GM21528 (cell line): ENCODE measurements around the gene TRPM8.
"Not testable (repeated sequence)": the region's sequence is repeated elsewhere in the genome, so short reads cannot be mapped to it uniquely, and the experiment has no call there.

Experiments
- ATAC-seq: cut with Tn5 transposase; IDR thresholded peaks from one replicate; pipeline ENCODE4 v1.9.1; 2021; ENCODE audit warnings: mild to moderate bottlenecking, moderate library complexity; ENCODE audit not compliant: unreplicated experiment, low FRiP score

The TRPM8 gene

GRCh38 chr2:233935426-233935825, 18.3 kb downstream of the TRPM8 start:
- ATAC-seq, result no peak

- ATAC-seq, result no peak
Observed at GRCh38 chr2:233936089-233936488, 18.9 kb downstream of the TRPM8 start.

- no peak for ATAC-seq
Observed at GRCh38 chr2:233938676-233939370, 21.6 kb downstream of the TRPM8 start.

GRCh38 chr2:233940376-233941276, 23.5 kb downstream of the TRPM8 start:
- no peak for ATAC-seq

GRCh38 chr2:233942731-233943130, 25.6 kb downstream of the TRPM8 start:
- ATAC-seq, result no peak

- ATAC-seq, result no peak
Observed at GRCh38 chr2:233944269-233944668, 27.1 kb downstream of the TRPM8 start.

- ATAC-seq, result no peak
Observed at GRCh38 chr2:233944722-233945121, 27.5 kb downstream of the TRPM8 start.

GRCh38 chr2:233945146-233945545, 28.0 kb downstream of the TRPM8 start:
- ATAC-seq, result no peak

GRCh38 chr2:233950078-233950825, 33.1 kb downstream of the TRPM8 start:
- ATAC-seq, result no peak

- ATAC-seq, result no peak
Observed at GRCh38 chr2:233952335-233952734, 35.2 kb downstream of the TRPM8 start.

GRCh38 chr2:233953087-233953801, 36.1 kb downstream of the TRPM8 start:
- no peak for ATAC-seq

- no peak for ATAC-seq
Observed at GRCh38 chr2:233960203-233960602, 43.0 kb downstream of the TRPM8 start.

- ATAC-seq, result no peak
Observed at GRCh38 chr2:233961905-233962304, 44.7 kb downstream of the TRPM8 start.

GRCh38 chr2:233964581-233964980, 47.4 kb downstream of the TRPM8 start:
- ATAC-seq, result no peak

- ATAC-seq, result no peak
Observed at GRCh38 chr2:233965032-233965603, 47.9 kb downstream of the TRPM8 start.

- ATAC-seq, result not testable (repeated sequence)
Observed at GRCh38 chr2:233965646-233966045, 48.5 kb downstream of the TRPM8 start.

GRCh38 chr2:233966388-233966787, 49.2 kb downstream of the TRPM8 start:
- ATAC-seq, result no peak

- ATAC-seq, result no peak
Observed at GRCh38 chr2:233967164-233967563, 50.0 kb downstream of the TRPM8 start.

GRCh38 chr2:233968556-233968955, 51.4 kb downstream of the TRPM8 start:
- ATAC-seq, result no peak

GRCh38 chr2:233972460-233972859, 55.3 kb downstream of the TRPM8 start:
- not testable (repeated sequence) for ATAC-seq
